Superior temporal gyrus (tissue), 1 donor: Measurements from ENCODE around the gene ZNF692.
A peak's percentile ranks its signal among the peaks of the same experiment; 100 is the strongest.
"Not testable (repeated sequence)": the region's sequence is repeated elsewhere in the genome, so short reads cannot be mapped to it uniquely, and the experiment has no call there.

ENCODE experiments used
- DNase-seq: peaks from one replicate; pipeline ENCODE4 v3.0.0-alpha.2; 2016; ENCODE audit errors: extremely low spot score

The ZNF692 gene

DNA sequence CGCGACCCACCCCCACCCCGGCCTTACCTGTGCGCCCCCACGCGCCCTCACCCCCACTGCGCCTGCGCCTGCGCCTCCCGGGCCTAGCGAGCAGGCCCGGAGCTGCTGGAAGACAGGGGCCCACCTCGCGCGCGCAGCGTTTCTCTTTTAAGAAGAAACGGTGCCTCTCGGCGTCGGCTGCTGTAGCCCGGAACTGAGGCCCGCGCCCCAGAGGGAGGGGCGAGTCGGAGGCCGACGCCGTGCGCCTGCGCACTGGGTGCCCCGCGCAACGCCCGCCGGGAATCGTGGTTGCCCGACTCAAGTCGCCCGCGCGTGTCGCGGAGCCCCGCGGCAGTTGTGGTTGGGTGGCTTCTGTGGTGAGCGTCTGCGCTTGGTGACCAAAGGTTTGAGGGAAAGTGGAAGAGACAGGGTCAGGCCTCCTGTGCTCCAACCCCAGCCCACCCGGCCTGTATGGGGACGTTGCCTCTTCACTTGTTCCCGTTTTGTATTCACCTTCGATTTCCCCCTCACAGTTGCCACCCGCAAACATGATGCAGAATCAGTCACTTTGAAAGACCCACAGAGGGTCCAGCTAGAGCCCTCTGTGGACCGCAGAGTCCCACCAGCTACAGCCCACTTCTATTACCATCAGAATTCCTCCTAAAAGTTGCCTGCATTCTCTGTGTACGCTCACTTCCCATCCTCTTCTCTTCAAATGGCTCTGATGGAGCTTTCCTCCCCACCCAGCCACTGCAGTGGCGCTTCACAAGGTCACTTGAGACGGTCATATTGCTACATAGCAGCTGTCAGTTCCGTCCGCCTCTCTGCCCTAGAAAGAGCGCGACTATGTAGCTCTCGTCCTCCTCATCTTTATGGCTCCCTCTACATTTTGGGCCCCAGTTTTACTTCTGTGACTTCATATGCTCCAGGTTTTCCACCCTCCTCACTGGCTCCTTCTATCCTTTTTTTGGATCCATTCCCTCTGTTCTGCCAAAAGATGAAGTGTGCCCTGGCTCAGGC is at the start of gene ZNF692:
Gene ZNF692 (minus strand): TSS at position 195 of the 999 bp plus-strand sequence. CDS start 776 bp downstream, outside the sequence.
- DNase-seq, result peak; percentile 96

DNA sequence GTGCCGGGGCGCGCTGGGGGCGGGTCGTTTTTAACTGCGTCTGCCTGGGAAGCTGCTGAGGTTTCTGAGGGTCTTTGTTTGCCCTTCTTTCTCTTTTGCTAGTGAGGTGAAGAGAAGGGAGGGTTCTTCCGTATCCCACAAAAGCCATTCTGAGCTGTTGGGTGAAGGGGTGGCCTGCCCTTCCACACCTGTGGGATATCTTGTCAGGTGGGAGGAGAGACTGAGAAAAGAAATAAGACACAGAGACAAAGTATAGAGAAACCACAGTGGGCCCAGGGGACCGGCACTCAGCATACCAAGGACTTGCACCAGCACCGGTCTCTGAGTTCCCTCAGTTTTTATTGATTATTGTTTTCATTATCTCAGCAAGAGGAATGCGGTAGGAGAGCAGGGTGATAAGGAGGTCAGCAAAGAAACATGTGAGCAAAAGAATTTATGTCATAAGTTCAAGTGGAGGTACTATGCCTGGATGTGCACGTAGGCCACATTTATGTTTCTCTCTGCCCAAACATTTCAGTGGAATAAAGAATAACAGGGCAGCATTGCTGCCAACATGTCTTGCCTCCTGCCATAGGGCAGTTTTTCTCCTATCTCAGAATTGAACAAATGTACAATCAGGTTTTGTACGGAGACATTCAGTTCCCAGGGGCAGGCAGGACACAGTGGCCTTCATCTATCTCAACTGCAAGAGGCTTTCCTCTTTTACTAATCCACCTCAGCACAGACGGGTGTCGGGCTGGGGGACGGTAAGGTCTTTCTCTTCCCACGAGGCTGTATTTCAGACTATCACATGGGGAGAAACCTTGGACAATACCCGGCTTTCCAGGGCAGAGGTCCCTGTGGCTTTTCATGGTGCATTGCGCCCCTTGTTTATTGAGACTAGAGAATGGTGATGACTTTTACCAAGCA is 48.1 kb upstream of the ZNF692 start:
- DNase-seq, result no peak

DNA sequence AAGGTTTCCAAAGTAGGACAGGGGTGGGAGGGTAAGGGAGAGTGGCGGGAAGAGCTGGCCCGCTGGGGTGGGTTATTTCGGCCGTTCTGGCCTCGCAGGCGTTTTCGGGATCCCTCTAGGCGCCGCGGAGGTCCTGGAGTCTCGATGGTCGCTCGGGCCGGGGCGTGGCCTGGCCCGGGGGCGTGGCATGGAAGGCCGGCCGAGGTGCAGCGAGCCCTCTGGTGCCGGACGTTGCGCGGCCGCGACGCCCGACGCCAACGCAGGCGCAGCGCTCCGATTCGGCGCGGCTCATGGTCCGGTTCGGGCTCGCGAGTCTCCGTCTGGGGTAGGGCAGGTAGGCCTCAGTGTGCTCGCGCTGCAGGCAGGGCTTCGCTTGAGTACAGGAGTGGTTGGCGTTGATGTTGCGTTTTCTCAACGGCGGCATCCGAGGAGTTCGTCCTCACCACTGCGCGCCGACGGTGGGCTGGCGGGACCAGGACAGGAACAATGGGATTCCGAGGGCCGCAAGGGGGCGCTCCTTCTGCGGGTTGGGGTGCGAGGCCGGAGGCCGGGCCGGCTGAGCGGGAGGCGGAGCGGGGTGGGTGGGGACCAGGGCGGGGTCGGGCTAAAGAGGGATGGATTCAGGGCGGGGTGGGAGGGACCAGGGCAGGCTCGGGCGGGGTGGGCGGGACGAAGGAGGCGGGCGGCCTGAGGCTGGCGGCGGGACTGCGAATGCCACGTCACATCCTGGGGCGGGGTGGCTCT is 47.3 kb upstream of the ZNF692 start, which contains the start of gene PGBD2:
Gene PGBD2 (plus strand): TSS at position 227 of the 744 bp plus-strand sequence. CDS start 7,628 bp downstream, outside the sequence.
- DNase-seq, result peak; percentile 86

GRCh38 chr1:248905662-248906008 is 46.8 kb upstream of the ZNF692 start:
- no peak for DNase-seq

DNA sequence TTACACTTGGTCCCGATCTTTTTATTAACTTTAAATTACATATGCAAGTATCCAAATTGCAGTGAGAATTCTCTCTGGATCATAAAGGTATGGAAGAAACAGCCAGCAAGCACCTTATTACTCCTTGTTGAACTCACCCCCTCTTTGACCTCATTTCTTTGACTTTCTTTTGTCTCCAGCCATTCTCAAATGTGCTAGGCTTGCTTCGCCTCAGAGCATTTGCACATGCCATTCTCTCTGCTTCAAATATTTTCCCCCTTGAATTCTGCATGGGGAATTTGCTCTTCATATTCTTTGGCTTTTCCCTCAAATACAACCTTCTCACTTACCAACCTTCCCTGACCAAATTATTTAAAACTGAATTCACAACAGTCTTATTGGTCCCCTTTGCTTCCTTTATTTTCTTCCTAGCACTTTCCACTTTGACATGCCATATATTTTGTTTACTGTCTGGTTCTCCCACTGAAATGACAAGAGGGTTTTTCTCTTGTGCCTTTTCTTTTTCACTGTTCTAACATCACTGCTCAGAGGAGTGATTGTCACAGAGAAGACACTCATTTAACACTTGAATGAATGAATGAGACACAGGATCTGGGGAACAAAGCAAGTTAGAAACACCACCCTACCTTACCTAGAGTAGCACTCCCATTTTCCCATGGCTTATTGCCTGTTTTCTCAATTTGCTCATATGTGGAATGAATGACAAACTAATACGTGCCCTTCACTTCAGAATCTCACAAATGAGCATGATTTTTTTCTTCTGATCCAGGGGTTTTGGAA is 45.7 kb upstream of the ZNF692 start:
- no peak for DNase-seq

DNA sequence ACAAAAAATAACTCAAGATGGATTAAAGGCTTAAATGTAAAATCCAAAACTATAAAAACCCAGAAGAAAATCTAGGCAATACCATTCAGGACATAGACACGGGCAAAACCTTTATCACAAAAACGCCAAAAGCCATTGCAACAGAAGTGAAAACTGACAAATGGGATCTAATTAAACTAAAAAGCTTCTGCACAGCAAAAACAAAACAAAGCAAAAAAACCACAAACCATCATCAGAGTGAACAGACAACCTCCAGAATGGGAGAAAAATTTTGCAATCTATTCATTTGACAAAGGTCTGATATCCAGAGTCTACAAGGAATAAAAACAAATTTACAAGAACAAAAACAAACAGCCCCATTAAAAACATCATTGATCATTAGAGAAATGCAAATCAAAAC is 42.7 kb upstream of the ZNF692 start:
- no peak for DNase-seq

- no peak for DNase-seq
Observed at GRCh38 chr1:248900637-248901036, 41.8 kb upstream of the ZNF692 start.

- no peak for DNase-seq
Observed at GRCh38 chr1:248897412-248898337, 38.8 kb upstream of the ZNF692 start.

DNA sequence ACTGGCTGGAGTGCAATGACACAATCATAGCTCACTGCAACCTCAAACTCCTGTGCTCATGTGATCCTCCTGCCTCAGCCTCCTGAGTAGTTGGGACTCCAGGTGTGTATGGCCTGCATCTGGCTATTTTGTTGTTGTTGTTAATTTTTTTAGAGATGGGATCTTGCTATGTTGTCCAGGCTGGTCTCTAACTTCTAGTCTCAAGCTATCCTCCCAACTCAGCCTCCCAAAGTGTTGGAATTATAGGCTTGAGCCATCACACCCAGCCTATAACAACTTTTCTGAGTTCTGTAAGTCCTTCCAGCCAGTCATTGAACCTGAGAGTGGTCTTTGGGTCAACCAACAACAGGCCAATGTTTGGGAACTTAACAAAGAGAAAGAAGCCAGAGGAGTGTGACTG is 36.0 kb upstream of the ZNF692 start:
- DNase-seq, result no peak

GRCh38 chr1:248892590-248892989 is 33.7 kb upstream of the ZNF692 start:
- no peak for DNase-seq

GRCh38 chr1:248891758-248892157 is 32.9 kb upstream of the ZNF692 start:
- DNase-seq, result no peak

GRCh38 chr1:248890549-248891498 is 31.9 kb upstream of the ZNF692 start:
- DNase-seq, result no peak

- DNase-seq, result not testable (repeated sequence)
Observed at GRCh38 chr1:248889914-248890243, 31.0 kb upstream of the ZNF692 start.

DNA sequence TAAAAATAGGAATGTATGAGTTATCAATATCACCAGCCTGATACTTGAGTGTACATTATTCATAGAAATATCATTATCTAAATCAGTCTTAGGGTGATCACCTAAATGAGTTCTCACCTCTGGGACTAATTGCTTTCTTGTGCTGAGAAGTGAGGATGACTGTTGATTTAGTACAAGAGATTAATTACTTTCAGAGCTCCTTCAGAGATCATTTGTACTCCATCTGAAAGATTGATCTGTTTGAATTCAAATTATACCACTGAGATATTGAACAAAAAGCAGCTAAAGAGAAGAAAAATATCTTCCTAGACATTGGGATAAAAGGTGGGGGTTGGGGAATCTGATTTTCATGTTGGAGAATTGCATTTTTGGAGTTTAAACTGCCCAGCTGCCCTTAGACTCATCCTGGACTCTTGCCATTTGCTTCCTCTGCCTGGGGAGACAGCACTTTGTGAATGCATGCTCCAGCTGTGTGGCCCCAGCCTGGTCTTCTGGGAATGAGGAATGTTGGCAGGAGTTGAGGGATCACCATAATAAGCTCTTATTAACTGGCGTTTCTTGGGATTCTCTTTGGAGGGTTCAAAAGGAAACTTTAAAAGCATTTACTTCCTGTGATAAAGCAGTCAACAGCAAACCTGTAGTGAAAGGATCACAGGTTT is 27.5 kb upstream of the ZNF692 start:
- no peak for DNase-seq

DNA sequence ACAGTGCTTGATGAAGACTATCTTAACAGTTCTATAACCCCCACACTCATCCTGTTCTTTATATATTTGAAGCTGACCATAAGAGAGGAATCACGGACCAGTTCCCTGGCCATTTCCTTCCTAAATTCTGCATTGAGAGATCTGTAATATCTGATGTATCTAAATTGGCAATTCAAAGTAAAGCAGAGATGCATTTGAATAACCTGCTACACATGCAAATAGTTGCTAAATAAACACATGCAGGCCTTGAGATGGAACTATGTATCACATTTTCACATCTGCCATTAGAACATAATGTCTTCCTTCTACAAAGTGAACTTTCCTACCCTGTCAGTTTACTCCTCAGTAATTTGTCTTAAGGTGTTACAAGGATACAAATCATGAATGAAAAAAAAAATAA is 26.8 kb upstream of the ZNF692 start:
- no peak for DNase-seq

DNA sequence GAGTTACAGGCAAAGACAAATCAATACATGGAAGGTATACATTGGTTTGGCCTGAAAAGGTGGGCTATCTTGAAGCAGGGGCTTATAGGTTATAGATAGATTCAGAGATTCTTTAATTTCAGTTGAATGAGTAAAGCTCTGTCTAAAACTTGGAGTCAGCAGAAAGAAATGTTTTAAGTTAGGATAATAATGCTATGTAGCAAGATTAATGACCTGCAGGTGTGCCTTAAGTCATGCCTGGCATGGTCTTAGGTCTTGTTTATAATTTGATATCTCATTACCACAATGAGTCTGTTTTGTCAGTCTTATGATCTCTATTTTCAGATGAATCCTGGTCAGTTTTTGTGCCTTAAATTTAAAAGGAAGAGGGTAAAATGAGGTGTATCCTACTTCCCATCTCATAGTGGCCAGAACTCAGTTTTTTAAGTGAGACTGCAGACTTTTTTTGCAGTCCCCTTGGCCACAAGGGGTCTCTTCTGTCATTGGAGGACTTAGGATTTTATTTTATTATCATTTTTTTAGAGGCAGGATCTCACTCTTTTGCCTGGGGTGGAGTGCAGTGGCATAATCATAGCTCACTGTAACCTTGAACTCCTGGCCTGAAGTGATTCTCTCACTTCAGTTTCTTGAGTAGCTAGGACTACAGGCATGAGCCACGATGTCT is 25.9 kb upstream of the ZNF692 start:
- DNase-seq, result no peak

- not testable (repeated sequence) for DNase-seq
Observed at GRCh38 chr1:248882427-248882826, 23.5 kb upstream of the ZNF692 start.

DNA sequence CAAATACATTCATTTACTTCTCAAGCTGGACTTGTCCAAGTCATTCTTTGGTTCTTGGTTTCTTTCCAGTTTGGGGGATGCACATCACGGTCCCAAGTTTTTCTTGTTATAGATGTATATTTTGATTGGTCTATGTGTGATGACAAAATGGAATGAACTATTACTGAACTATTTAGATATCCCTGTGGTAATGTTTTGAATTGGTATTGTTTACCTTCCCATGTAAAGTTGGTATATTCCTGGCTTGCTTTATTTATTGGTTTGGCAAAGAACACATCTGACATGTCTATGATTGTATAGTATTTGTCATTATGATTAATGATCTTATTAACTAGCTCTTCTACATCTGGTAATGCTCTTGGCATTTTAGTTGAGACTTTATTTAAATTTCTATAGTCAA is 22.4 kb upstream of the ZNF692 start:
- DNase-seq, result no peak
